B cell (primary cell): ENCODE results near the gene RASSF8. TPM values are rescaled to one million over a fixed set of nuclear protein-coding genes. Genes with fewer than 3 reads are reported as not detected.

Experiments used
- ATAC-seq: fragments of 200-7000 bp; cut with Tn5 transposase; one replicate; pipeline ENCODE4 v1.10.0; 2021; ENCODE audit warnings: low read depth, mild to moderate bottlenecking, moderate number of reproducible peaks, moderate library complexity
- CTCF ChIA-PET: fragments of 350-600 bp; sonication (Branson Sonifier 250); formaldehyde crosslinking; loops from one replicate; lab custom pipeline; 2021; ENCODE audit warnings: antibody characterized with exemption, inconsistent platforms; lab: Charles Lee
- POLR2A ChIA-PET: fragments of 350-600 bp; sonication (Branson Sonifier 250); formaldehyde crosslinking; loops from one replicate; lab custom pipeline; 2021; ENCODE audit warnings: antibody characterized with exemption; lab: Charles Lee
- DNase-seq: peaks from one replicate; pipeline ENCODE4 v3.0.0; 2013
- H2AFZ ChIP-seq: 2 replicates; pipeline ENCODE4 v1.6.1; 2012; ENCODE audit warnings: mild to moderate bottlenecking, low read depth, low read length; ENCODE audit not compliant: insufficient read depth, poor library complexity, severe bottlenecking
- H3K27ac ChIP-seq, 2 donors: 1 replicate in 1 of 2; 2 replicates in 1 of 2; pipeline ENCODE4 v1.5.1; 2012 to 2013; ENCODE audit warnings: low read length in 2 of 2, mild to moderate bottlenecking in 2 of 2, moderate library complexity in 1 of 2
- H3K27me3 ChIP-seq, 4 experiments: fragments of 200-600 bp in 1 of 4; sonication (generic) in 1 of 4; replicated peaks in 1 of 4; 1 replicate in 2 of 4; 2 replicates in 2 of 4; pipeline versions ENCODE4 v1.6.1 to v1.7.0; 2013 to 2016; ENCODE audit warnings: low read length in 3 of 4, mild to moderate bottlenecking in 2 of 4, mixed read lengths in 1 of 4, moderate library complexity in 1 of 4; ENCODE audit not compliant: insufficient read depth in 4 of 4, control insufficient read depth in 3 of 4; ENCODE audit errors: control extremely low read depth in 1 of 4
- H3K36me3 ChIP-seq, 2 experiments: replicated peaks in 1 of 2; 1 replicate in 1 of 2; 2 replicates in 1 of 2; pipeline versions ENCODE4 v1.6.1 to v1.7.1; 2013; ENCODE audit warnings: low read length in 1 of 2; ENCODE audit not compliant: insufficient read depth in 2 of 2, control insufficient read depth in 1 of 2; ENCODE audit errors: control extremely low read depth in 1 of 2, extremely low read depth in 1 of 2
- H3K4me1 ChIP-seq, 2 donors: fragments of 200-600 bp in 1 of 2; sonication (generic) in 1 of 2; 1 replicate in 1 of 2; 2 replicates in 1 of 2; pipeline versions ENCODE4 v1.5.1 to v1.6.1; 2013 to 2017; ENCODE audit warnings: low read length in 2 of 2; ENCODE audit not compliant: control insufficient read depth in 2 of 2, insufficient read depth in 2 of 2
- H3K4me2 ChIP-seq: replicated peaks from 2 replicates; pipeline ENCODE3; 2012; ENCODE audit warnings: mild to moderate bottlenecking, low read depth, low read length; ENCODE audit not compliant: poor library complexity, severe bottlenecking
- H3K4me3 ChIP-seq, 5 experiments: fragments of 200-600 bp in 1 of 5; sonication (generic) in 1 of 5; 1 replicate in 3 of 5; 2 replicates in 2 of 5; pipeline versions ENCODE4 v1.5.1 to v1.7.0; 2011 to 2016; ENCODE audit warnings: low read length in 4 of 5, mild to moderate bottlenecking in 4 of 5, low read depth in 2 of 5, control low read depth in 1 of 5, moderate library complexity in 1 of 5; ENCODE audit not compliant: insufficient read depth in 1 of 5; ENCODE audit errors: control extremely low read depth in 1 of 5, extremely low read depth in 1 of 5
- H3K79me2 ChIP-seq: fragments of 200-600 bp; sonication (generic); one replicate; pipeline ENCODE4 v1.6.0; 2016; ENCODE audit warnings: low read length; ENCODE audit not compliant: control insufficient read depth, insufficient read depth
- H3K9ac ChIP-seq: fragments of 200-600 bp; sonication (generic); 2 replicates; pipeline ENCODE4 v1.6.1; 2017; ENCODE audit warnings: mild to moderate bottlenecking, low read length, moderate library complexity
- H3K9me3 ChIP-seq, 3 donors: one replicate each; pipeline versions ENCODE4 v1.6.1 to v1.7.1; 2013; ENCODE audit warnings: low read length in 2 of 3; ENCODE audit not compliant: control insufficient read depth in 2 of 3, insufficient read depth in 1 of 3; ENCODE audit errors: control extremely low read depth in 1 of 3
- H4K20me1 ChIP-seq: 2 replicates; pipeline ENCODE4 v1.6.0; 2012; ENCODE audit warnings: mild to moderate bottlenecking, low read length; ENCODE audit not compliant: insufficient read depth, control insufficient read depth, poor library complexity, severe bottlenecking
- H3K27ac Mint-ChIP-seq: one replicate; pipeline ENCODE4 v1.8.0; 2021; ENCODE audit warnings: mixed read lengths
- H3K27me3 Mint-ChIP-seq: one replicate; pipeline ENCODE4 v1.8.0; 2021; ENCODE audit warnings: mixed read lengths
- H3K4me1 Mint-ChIP-seq: one replicate; pipeline ENCODE4 v1.8.0; 2021; ENCODE audit warnings: mixed read lengths
- H3K4me3 Mint-ChIP-seq: one replicate; pipeline ENCODE4 v1.8.0; 2021; ENCODE audit warnings: mixed read lengths
- H3K9me3 Mint-ChIP-seq: one replicate; pipeline ENCODE4 v1.8.0; 2022; ENCODE audit warnings: mixed read lengths; ENCODE audit not compliant: insufficient read depth
- CTCF ChIP-seq: fragments of 200-600 bp; IDR thresholded peaks from one replicate; pipeline ENCODE4 v1.8.0; 2022; ENCODE audit warnings: antibody characterized with exemption, mild to moderate bottlenecking
- EZH2 ChIP-seq: IDR thresholded peaks from 2 replicates; pipeline ENCODE4 v1.6.1; 2012; ENCODE audit warnings: borderline replicate concordance, low read depth, mild to moderate bottlenecking, moderate library complexity, low read length; ENCODE audit not compliant: insufficient read depth, poor library complexity, severe bottlenecking
- WGBS: methylation state at CpG from one replicate; pipeline ENCODE4 v1.1.5; 2013; ENCODE audit warnings: missing lambda C conversion rate; ENCODE audit not compliant: insufficient coverage; 5-methylcytosine and 5-hydroxymethylcytosine counted together
- intact Hi-C: fragments of 100-400 bp; cut with micrococcal nuclease; formaldehyde crosslinking; loops from one replicate; pipeline ENCODE4 v1.10.0; 2022
- polyA plus RNA-seq: library from polyadenylated mRNA; depleted of rRNA; stranded (reverse); fragments of >200 nt; gene quantifications from 2 replicates; pipeline ENCODE4 v1.2.3, GENCODE V29; 2012
- total RNA-seq, 2 donors: library from RNA; stranded (reverse); fragments of 120-200 nt in 1 of 2; gene quantifications; 1 replicate in 1 of 2; 2 replicates in 1 of 2; pipeline versions ENCODE4 v1.2.3 to v1.2.4, GENCODE V29; 2013 to 2022

The RASSF8 gene
- total and polyA plus RNA-seq, 2 donors (not counting 1 experiment from before 2014, with no cell fraction given) = 0.01 to 0.49 TPM

GRCh38 chr12:26046203-26046602 is 87.7 kb downstream of the RASSF8 start:
- TF ChIP-seq EZH2 (no peak), CTCF (no peak)
- no peaks in the 10 kb centered on the region for H3K36me3 ChIP-seq
- no peaks in the 10 kb centered on the region for H3K4me1 ChIP-seq
- no peak overlapping the region for H3K27ac Mint-ChIP-seq
- H3K9ac ChIP-seq = no peak overlapping the region
- DNase-seq (no peak), ATAC-seq (no peak)
- no peak overlapping the region for H3K27ac ChIP-seq
- no peak overlapping the region for H2AFZ ChIP-seq
- H3K9me3 Mint-ChIP-seq = no peaks in the 10 kb centered on the region
- POLR2A ChIA-PET = no interaction called here
- H3K4me3 ChIP-seq = no peak overlapping the region
- H4K20me1 ChIP-seq = no peaks in the 10 kb centered on the region
- H3K4me2 ChIP-seq = no peak overlapping the region
- H3K4me1 Mint-ChIP-seq = no peaks in the 10 kb centered on the region
- CTCF ChIA-PET = no interaction called here
- H3K79me2 ChIP-seq = no peaks in the 10 kb centered on the region
- no peaks in the 10 kb centered on the region for H3K27me3 ChIP-seq
- H3K9me3 ChIP-seq = no peaks in the 10 kb centered on the region
- no peak overlapping the region for H3K4me3 Mint-ChIP-seq
- H3K27me3 Mint-ChIP-seq = no peaks in the 10 kb centered on the region
- intact Hi-C loops = no loop called here

- Mint-ChIP-seq H3K4me1 (no peaks in the 10 kb centered on the region), H3K4me3 (no peak overlapping the region), H3K27me3 (no peaks in the 10 kb centered on the region), H3K9me3 (no peaks in the 10 kb centered on the region), H3K27ac (no peak overlapping the region)
- no peak overlapping the region for H3K27ac ChIP-seq
- H3K9ac ChIP-seq = no peak overlapping the region
- no peak overlapping the region for H2AFZ ChIP-seq
- intact Hi-C loops = no loop called here
- H3K36me3 ChIP-seq = no peaks in the 10 kb centered on the region
- H3K27me3 ChIP-seq = peaks cover 0 to 2% (median 0%) of the 10 kb centered on the region in 4 experiments
- ChIA-PET CTCF (no interaction called here), POLR2A (no interaction called here)
- no peak overlapping the region for H3K4me2 ChIP-seq
- H3K4me3 ChIP-seq = no peak overlapping the region
- no peaks in the 10 kb centered on the region for H4K20me1 ChIP-seq
- no peaks in the 10 kb centered on the region for H3K79me2 ChIP-seq
- ATAC-seq = no peak
- no peaks in the 10 kb centered on the region for H3K9me3 ChIP-seq
- no peak for DNase-seq
- no CpG with 5 or more reads among the region's 1 CpG for WGBS
- TF ChIP-seq CTCF (no peak), EZH2 (no peak)
- H3K4me1 ChIP-seq = no peaks in the 10 kb centered on the region
These were observed 88.4 kb downstream of the RASSF8 start for GRCh38 chr12:26046906-26047305.
